ENCODE data around the gene RRAGD. TPM values are rescaled to one million over a fixed set of nuclear protein-coding genes. Genes with fewer than 3 reads are reported as not detected.

The RRAGD gene
- total and polyA plus RNA-seq, 2 of the 8 experiments (the other 6 are each of a cell fraction or from before 2014, with no cell fraction given), result 7.2 to 30.8 TPM

DNA sequence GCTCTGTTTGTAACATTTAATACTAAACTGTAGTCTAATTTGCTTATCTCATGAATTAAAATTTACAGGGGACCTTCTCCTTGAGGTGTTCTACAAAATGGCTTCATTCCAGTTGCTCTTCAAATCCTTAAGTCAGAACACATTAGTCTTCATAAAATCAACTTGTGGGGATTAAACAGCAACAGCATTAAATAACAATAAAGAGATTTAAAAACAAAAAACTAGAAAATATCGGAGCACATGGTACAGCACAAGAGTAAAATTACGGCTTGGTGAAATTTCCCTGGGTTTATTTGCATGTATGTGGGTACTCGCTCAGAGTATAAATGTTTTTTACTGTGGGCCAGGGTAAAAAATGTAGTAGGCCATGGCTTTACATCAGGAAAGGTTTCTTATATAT is 12.0 kb downstream of the RRAGD start (continued):
- TF ChIP-seq, protein P1, sequence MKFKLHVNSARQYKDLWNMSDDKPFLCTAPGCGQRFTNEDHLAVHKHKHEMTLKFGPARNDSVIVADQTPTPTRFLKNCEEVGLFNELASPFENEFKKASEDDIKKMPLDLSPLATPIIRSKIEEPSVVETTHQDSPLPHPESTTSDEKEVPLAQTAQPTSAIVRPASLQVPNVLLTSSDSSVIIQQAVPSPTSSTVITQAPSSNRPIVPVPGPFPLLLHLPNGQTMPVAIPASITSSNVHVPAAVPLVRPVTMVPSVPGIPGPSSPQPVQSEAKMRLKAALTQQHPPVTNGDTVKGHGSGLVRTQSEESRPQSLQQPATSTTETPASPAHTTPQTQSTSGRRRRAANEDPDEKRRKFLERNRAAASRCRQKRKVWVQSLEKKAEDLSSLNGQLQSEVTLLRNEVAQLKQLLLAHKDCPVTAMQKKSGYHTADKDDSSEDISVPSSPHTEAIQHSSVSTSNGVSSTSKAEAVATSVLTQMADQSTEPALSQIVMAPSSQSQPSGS (IDR thresholded peaks at IDR 0.05; ENCODE audit: low read length), result no peak
- TF ChIP-seq CEBPB (IDR thresholded peaks at IDR 0.05; ENCODE audit: low read depth, low read length), result no peak
- TF ChIP-seq MAFK (IDR thresholded peaks at IDR 0.05; ENCODE audit: low read depth, low read length), result no peak
- no peak for TF ChIP-seq SIN3A (conservative IDR thresholded peaks at IDR 0.05 in 1 of 2, IDR thresholded peaks at IDR 0.05 in 1 of 2; ENCODE audit: low read depth in 1 of 2, low read length in 2 of 2)
